Duodenal mucosa (tissue), 2 donors: ENCODE results near the gene SUGCT.

Source experiments
- H3K27ac ChIP-seq: one replicate; pipeline ENCODE4 v1.7.0; 2013; ENCODE audit warnings: low read depth, low read length
- H3K27me3 ChIP-seq, 2 donors: one replicate each; pipeline ENCODE4 v1.7.0; 2013; ENCODE audit warnings: low read length in 2 of 2, control low read depth in 1 of 2; ENCODE audit not compliant: insufficient read depth in 2 of 2, control insufficient read depth in 1 of 2
- H3K36me3 ChIP-seq, 2 donors: one replicate each; pipeline ENCODE4 v1.7.0; 2013; ENCODE audit warnings: low read length in 2 of 2, control low read depth in 1 of 2; ENCODE audit not compliant: insufficient read depth in 2 of 2, control insufficient read depth in 1 of 2
- H3K4me1 ChIP-seq, 2 donors: one replicate each; pipeline ENCODE4 v1.7.0; 2013; ENCODE audit warnings: low read length in 2 of 2, control low read depth in 1 of 2; ENCODE audit not compliant: insufficient read depth in 2 of 2, control insufficient read depth in 1 of 2
- H3K4me3 ChIP-seq, 2 donors: one replicate each; pipeline ENCODE4 v1.7.0; 2013; ENCODE audit warnings: low read length in 2 of 2, low read depth in 1 of 2
- H3K9ac ChIP-seq, 2 donors: one replicate each; pipeline ENCODE4 v1.7.0; 2013; ENCODE audit warnings: low read length in 2 of 2, low read depth in 1 of 2
- H3K9me3 ChIP-seq, 2 donors: one replicate each; pipeline ENCODE4 v1.7.0; 2013; ENCODE audit warnings: low read length in 2 of 2, control low read depth in 1 of 2; ENCODE audit not compliant: control insufficient read depth in 1 of 2

Gene SUGCT

GRCh38 chr7:40519009-40519408 is 384.2 kb downstream of the SUGCT start:
- no peaks in the 10 kb centered on the region for H3K27me3 ChIP-seq
- H3K36me3 ChIP-seq = no peaks in the 10 kb centered on the region
- no peak overlapping the region for H3K9ac ChIP-seq
- no peak overlapping the region for H3K27ac ChIP-seq
- peaks cover 4 to 7% of the 10 kb centered on the region in 2 donors for H3K4me1 ChIP-seq
- H3K4me3 ChIP-seq = no peak overlapping the region
- H3K9me3 ChIP-seq = no peaks in the 10 kb centered on the region

- H3K27me3 ChIP-seq = peaks cover 0 to 3% of the 10 kb centered on the region in 2 donors
- no peak overlapping the region for H3K27ac ChIP-seq
- no peak overlapping the region for H3K9ac ChIP-seq
- H3K4me1 ChIP-seq = peaks cover 4 to 7% of the 10 kb centered on the region in 2 donors
- H3K9me3 ChIP-seq = no peaks in the 10 kb centered on the region
- H3K36me3 ChIP-seq = no peaks in the 10 kb centered on the region
- H3K4me3 ChIP-seq = no peak overlapping the region
Observed at GRCh38 chr7:40520986-40521738, 386.4 kb downstream of the SUGCT start.

GRCh38 chr7:40525764-40526163 is 391.0 kb downstream of the SUGCT start:
- no peaks in the 10 kb centered on the region for H3K4me1 ChIP-seq
- H3K9ac ChIP-seq = no peak overlapping the region
- no peak overlapping the region for H3K27ac ChIP-seq
- no peak overlapping the region for H3K4me3 ChIP-seq
- no peaks in the 10 kb centered on the region for H3K36me3 ChIP-seq
- H3K27me3 ChIP-seq = peaks cover 0 to 4% of the 10 kb centered on the region in 2 donors
- H3K9me3 ChIP-seq = no peaks in the 10 kb centered on the region

GRCh38 chr7:40526951-40527715 is 392.3 kb downstream of the SUGCT start:
- H3K36me3 ChIP-seq = no peaks in the 10 kb centered on the region
- H3K27ac ChIP-seq = no peak overlapping the region
- H3K4me3 ChIP-seq = no peak overlapping the region
- H3K4me1 ChIP-seq = no peaks in the 10 kb centered on the region
- no peak overlapping the region for H3K9ac ChIP-seq
- H3K9me3 ChIP-seq = no peaks in the 10 kb centered on the region
- H3K27me3 ChIP-seq = peaks cover 0 to 4% of the 10 kb centered on the region in 2 donors

DNA sequence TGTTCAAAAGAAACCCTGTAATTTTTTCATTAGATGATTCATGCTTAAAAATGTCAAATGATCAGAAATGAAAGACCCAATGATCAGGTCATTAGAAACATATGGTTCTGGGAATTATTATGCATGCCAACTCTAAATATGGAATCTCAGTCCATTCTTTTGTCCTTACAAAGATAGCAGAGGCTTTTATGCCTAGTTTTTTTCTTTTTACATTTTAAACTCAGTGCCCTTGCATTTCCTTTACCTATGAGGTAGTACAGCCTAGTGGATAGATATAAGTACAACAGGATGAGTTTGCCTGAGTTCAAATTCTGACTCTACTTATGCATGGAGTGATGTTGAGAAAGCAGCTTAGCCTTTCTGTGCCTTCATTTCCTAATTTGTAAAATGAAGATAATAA is 392.9 kb downstream of the SUGCT start:
- Histone ChIP-seq H3K4me1 (no peaks in the 10 kb centered on the region), H3K27me3 (peaks cover 0 to 4% of the 10 kb centered on the region in 2 donors), H3K4me3 (no peak overlapping the region), H3K36me3 (no peaks in the 10 kb centered on the region), H3K9me3 (no peaks in the 10 kb centered on the region), H3K27ac (no peak overlapping the region), H3K9ac (no peak overlapping the region)

GRCh38 chr7:40530292-40530691 is 395.5 kb downstream of the SUGCT start:
- H3K4me1 ChIP-seq = no peaks in the 10 kb centered on the region
- no peak overlapping the region for H3K27ac ChIP-seq
- no peak overlapping the region for H3K9ac ChIP-seq
- H3K4me3 ChIP-seq = no peak overlapping the region
- H3K27me3 ChIP-seq = peaks cover 0 to 4% of the 10 kb centered on the region in 2 donors
- no peaks in the 10 kb centered on the region for H3K9me3 ChIP-seq
- H3K36me3 ChIP-seq = no peaks in the 10 kb centered on the region

- Histone ChIP-seq H3K4me1 (no peaks in the 10 kb centered on the region), H3K9me3 (no peaks in the 10 kb centered on the region), H3K4me3 (no peak overlapping the region), H3K27me3 (no peaks in the 10 kb centered on the region), H3K36me3 (no peaks in the 10 kb centered on the region), H3K27ac (no peak overlapping the region), H3K9ac (no peak overlapping the region)
Observed at GRCh38 chr7:40531956-40532355, 397.2 kb downstream of the SUGCT start.

- Histone ChIP-seq H3K27me3 (no peaks in the 10 kb centered on the region), H3K36me3 (no peaks in the 10 kb centered on the region), H3K9ac (no peak overlapping the region), H3K9me3 (no peaks in the 10 kb centered on the region), H3K4me1 (no peaks in the 10 kb centered on the region), H3K27ac (no peak overlapping the region), H3K4me3 (no peak overlapping the region)
Observed at GRCh38 chr7:40535678-40536077, 400.9 kb downstream of the SUGCT start.

DNA sequence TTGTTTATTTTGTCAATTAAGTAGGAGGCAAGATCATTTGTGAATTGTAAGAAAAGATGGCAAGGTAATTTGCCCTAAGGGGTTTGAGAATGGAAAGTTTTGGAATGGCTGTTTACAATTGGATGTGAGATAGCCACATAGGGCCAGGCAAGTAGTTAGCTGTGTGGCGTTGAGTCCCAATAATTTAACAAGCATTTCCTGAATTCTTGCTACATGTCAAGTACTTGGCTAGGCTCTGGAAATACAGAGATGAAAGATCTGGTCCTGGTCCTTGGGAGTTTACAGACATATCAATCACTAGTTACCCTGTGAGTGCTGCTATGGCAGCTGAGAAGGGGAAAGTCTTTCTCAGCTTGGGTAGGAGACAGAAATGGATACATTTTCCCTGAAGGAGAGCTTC is 401.6 kb downstream of the SUGCT start:
- Histone ChIP-seq H3K9me3 (no peaks in the 10 kb centered on the region), H3K36me3 (no peaks in the 10 kb centered on the region), H3K4me3 (no peak overlapping the region), H3K4me1 (no peaks in the 10 kb centered on the region), H3K9ac (no peak overlapping the region), H3K27ac (no peak overlapping the region), H3K27me3 (no peaks in the 10 kb centered on the region)

DNA sequence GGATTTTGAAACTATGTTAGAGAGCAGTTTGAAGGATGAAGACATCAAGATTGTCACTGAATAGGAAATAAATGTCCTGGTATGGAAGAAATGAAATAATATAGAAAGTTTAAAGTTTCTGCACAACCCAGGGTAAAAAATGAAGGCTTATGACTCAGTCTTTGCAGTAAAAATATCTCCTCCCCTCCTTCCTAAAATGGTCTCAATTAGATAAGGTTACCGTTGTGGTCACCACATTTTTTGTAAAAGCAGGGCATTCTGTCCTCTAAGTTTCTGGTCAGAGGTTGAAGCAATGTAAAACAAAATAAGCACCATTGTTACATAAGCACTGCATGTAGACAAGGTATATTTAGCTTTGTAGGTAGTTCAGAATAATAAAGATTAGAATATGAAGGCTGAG is 403.5 kb downstream of the SUGCT start:
- H3K27ac ChIP-seq = no peak overlapping the region
- no peaks in the 10 kb centered on the region for H3K27me3 ChIP-seq
- no peaks in the 10 kb centered on the region for H3K4me1 ChIP-seq
- H3K36me3 ChIP-seq = no peaks in the 10 kb centered on the region
- H3K9ac ChIP-seq = no peak overlapping the region
- H3K4me3 ChIP-seq = no peak overlapping the region
- H3K9me3 ChIP-seq = no peaks in the 10 kb centered on the region
